NCI-H2196 treated with DMSO at 0.1 percent for 48 hours (cell line): ENCODE results near the gene CDC42BPB.
"Not testable (repeated sequence)": the region's sequence is repeated elsewhere in the genome, so short reads cannot be mapped to it uniquely, and the experiment has no call there.

ENCODE experiments used
- DNase-seq: peaks from one replicate; lab custom pipeline; 2025; ENCODE audit not compliant: unreplicated experiment; lab: John Stamatoyannopoulos, UW

Gene CDC42BPB

GRCh38 chr14:102929241-102930137 lies 127.9 kb downstream of the CDC42BPB start:
- no peak for DNase-seq

DNA sequence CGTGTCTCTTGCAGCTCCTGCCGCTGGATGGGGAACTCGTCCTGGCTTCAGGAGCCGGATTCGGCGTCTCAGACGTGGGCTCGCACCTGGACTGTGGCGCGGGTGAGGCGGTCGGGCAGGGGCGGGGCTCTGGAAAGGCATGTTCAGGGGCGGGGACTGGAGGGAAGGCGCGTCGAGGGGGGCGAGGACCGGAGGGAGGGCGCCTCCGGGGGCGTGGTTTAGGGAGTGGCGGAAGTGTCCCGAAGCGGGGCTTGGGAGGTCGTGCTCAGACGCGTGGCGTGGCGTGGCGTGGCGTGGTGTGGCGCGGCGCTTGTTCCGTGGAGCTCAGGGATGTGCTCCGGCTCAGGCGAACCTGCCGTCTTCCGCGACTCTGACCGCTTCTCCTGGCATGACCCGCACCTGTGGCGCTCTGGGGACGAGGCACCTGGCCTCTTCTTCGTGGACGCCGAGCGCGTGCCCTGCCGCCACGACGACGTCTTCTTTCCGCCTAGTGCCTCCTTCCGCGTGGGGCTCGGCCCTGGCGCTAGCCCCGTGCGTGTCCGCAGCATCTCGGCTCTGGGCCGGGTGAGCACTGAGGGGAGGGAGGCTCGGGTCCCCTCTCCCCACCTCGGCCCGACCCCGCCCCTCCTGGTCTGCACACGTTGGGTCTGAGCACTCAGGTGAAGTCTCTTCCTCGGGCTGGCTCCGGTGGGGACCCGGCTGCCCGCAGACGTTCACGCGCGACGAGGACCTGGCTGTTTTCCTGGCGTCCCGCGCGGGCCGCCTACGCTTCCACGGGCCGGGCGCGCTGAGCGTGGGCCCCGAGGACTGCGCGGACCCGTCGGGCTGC lies 128.7 kb downstream of the CDC42BPB start:
- DNase-seq, result peak; percentile 27

- DNase-seq, result no peak
These were observed 129.4 kb downstream of the CDC42BPB start for GRCh38 chr14:102927878-102928411.

GRCh38 chr14:102927346-102927877 lies 129.9 kb downstream of the CDC42BPB start:
- DNase-seq, result no peak

- DNase-seq, result not testable (repeated sequence)
These were observed 130.5 kb downstream of the CDC42BPB start for GRCh38 chr14:102926840-102927239.

- DNase-seq, result no peak
These were observed 131.2 kb downstream of the CDC42BPB start for GRCh38 chr14:102926104-102926503.

DNA sequence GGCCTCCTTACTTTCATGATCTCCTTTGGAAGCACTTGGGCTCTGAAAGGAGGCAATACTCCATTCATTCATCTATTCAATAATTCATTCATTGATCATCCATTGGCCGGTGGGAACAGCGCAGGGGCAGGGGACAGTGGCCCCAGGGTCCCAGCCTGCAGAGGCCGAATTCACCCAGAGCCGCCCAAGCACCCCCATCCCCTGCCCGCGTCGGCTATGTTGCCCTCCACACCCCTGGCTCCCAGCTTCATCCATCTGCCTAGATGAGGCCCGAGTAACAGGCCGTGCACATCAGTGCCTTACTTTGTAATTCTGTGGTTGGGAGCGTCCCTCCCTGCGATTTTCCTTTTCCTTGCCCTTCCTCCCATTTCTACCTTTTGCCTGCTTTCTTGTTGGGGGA lies 131.7 kb downstream of the CDC42BPB start:
- DNase-seq, result no peak

GRCh38 chr14:102924632-102925588 lies 132.4 kb downstream of the CDC42BPB start:
- no peak for DNase-seq

DNA sequence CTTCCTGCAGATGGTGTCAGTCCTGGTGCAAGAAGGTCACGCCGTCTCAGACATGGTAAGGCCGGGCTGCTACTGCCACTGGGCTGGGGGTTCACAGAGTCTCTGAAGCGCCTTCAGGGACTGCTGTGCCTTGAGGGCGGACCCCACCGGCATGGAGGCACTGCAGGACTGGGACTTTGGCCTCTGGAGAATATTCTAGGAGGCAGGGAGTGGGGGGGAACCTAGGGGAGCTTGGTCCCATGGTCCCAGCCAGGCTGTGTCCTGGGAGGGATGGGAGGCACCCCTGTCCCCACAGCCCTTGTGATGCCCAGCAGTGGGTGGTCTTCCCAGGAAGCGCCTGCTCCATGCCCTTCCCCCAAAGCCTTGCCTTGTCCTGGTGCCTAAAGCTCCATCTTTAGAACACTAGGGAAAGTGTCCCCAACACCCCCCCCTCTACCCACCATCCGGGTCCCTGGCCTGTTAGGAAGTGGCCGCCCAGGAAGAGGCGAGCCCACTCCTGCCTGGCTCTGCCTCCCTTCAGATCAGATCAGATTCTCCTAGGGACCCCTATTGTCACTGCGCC lies 133.3 kb downstream of the CDC42BPB start:
- DNase-seq, result no peak

DNA sequence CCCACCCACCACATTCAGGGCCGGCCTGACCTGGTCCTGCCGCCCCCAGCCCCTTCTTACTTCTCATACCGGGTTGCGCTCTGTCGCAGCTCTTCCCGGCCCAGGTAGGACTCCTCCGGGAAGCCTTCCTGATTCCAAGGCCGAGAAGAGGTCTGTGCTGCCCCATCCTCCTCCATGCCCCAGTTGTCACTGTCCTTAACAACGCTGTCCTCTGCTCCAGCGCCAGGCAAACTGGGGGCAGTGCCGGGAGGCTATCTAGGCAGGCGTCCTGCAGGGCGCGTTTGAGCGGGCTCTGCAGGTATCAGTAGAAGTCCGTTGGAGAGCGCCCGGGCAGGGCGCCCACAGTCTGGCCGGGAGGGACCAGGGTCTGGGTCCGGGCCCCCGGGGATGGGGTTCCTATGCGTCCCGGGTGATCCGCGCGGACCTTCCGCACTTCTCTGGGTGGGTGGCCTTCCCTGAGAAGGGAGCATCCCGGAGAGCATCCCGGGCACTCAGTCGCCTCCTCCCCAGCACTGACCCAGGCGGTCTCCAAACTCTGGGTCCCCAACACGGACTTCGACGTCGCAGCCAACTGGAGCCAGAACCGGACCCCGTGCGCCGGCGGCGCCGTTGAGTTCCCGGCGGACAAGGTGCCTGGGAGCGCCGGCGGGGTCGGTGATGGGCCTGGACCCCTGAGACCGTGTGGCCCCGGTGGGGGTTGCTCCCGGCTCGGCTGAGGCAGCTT lies 134.0 kb downstream of the CDC42BPB start:
- DNase-seq, result no peak

DNA sequence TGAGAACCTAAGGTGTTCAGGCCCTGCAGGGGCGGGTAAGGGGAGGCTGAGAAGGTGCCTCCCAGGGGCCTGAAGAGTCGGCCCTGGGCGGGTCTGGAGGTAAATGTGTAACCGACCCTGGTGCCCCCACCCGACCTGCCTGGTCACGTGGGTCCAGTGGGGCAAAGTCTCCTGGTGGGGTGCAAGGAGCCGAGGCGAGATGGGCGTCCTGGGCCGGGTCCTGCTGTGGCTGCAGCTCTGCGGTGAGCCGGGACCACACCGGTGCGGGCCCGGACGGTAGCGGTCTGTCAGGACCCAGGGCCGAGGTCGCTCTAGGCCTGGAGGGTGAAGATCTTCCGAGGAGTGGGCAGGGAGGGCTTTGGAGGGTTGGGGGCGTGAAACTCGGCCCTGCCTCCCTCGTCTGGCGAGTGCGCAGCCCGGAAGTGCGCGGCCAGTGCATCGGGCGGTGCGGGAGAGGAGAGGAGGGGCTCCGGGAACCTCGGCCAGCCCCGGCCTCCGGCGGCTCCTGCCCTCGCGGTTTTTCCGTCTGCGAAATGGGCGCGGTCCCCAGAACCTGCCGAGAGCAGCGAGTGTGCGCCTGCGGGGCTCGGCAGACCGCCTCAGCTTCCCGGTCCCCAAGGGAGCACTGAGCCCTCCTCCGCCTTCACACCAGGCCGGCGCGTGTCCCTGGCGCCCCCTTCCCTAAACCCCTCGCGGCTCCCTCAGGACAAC lies 134.7 kb downstream of the CDC42BPB start, which contains the start of gene AMN:
TSS of gene AMN (plus strand) at position 174 of the 711 bp plus-strand sequence. CDS start at position 200, 26 bp downstream.
- no peak for DNase-seq

DNA sequence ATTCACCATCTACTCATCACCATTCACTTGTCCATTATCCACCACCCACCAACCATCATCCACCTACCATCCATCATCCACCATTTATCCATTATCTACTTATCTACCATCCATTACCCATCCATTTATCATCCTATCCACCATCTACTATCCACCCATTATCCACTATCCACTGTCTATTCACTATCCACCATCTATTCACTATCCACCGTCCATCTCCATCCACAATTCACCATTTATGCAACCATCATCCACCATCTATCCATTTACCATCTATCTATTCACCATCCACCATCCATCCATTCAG lies 136.4 kb downstream of the CDC42BPB start:
- no peak for DNase-seq

DNA sequence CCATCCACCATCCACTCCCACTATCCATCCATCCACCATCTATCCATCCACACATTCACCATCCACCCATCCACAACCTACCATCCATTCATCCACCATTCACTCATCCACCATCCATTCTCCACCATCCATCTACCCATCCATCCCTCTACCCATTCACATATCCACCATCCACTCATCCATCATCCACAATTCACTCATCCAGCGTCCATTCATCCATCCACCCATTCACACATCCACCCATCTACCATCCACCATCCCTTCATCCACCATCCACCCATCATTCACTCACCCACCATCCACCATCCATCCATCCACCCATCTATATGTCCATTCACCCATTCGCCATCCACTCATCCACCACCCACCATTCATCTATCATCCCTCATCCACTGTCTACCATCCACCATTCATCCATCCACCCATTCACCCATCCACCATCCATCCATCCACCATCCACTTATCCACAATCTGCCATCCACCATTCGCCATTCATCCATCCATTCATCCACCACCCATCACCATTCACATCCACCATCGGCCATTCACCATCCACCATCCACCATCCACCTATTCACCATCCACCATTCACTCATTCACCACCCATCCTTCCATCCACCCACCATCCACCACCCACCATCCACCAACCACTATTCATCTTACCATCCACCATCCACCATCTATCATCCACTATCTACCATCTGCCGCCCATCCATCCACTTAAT lies 136.9 kb downstream of the CDC42BPB start:
- no peak for DNase-seq

DNA sequence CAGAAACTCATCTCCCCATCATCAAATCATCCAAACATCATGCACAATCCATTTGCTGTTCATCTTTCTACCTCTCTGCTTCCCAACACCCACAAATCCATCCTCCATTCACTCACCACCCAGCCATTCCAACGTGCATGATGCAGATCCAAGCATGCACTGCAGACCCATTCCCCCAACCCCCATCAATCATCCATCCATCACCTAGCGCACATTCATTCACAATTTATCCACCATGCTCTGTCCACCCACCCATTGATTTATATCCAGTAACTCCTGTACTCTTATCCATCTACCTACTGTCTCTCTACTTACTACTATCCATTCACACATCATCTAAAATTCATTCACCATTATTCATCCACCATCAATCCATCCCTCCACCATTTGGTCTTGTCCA lies 138.9 kb downstream of the CDC42BPB start:
- no peak for DNase-seq

DNA sequence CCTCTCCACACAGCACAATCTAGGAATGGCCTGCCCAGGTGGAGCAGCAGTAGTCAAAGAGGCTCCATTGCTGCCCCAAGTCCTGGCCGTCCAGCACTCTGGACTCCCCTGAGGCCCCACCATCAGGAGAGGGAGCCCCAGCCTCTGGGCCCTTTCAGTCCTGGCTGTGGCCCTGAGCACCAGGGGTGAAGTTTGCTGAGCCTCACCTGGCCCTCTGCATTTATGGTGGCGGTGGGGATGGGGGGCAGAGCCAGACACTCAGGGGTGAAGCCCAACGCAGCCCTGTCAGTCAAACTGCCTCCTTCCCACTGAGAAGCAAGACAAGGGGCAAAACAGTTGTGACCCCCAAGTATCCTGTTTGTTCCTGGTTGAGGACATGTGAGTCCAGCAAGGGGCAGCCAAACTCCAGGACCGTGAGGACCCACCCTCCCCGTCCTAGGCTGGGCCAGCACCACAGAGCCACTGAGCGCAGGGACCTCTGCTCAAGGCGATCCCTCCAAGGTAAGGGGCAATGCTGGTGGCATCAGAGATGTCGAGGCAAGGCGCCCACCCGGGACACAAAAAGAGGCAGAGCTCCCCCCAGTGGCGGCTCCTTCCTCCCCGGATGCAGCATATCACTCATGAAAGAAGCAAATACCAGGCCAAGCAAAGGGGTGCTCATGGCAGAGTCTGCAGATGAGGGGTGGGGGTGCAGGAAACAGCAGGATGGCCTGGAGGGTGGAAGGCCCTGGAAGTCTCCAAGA lies 139.7 kb downstream of the CDC42BPB start:
- DNase-seq, result no peak

- no peak for DNase-seq
These were observed 140.3 kb downstream of the CDC42BPB start for GRCh38 chr14:102917056-102917385.

- DNase-seq, result no peak
These were observed 140.8 kb downstream of the CDC42BPB start for GRCh38 chr14:102916347-102917055.
